ENCODE data around the gene ARHGEF26. TPM values are rescaled to one million over a fixed set of nuclear protein-coding genes. Genes with fewer than 3 reads are reported as not detected.
A peak's percentile ranks its signal among the peaks of the same experiment; 100 is the strongest.

The ARHGEF26 gene
- total and polyA plus RNA-seq, 2 experiments from 2014 or later = 9.4 to 16.9 TPM

- Histone ChIP-seq H2AFZ (no peak overlapping the region), H3K4me1 (ENCODE audit: insufficient read depth) (peaks cover 4% of the 10 kb centered on the region; the same call in 1 of the 2 replicates), H4K20me1 (replicated peaks; ENCODE audit: insufficient read depth) (no peaks in the 10 kb centered on the region), H3F3A (replicated peaks; ENCODE audit: low read depth) (no peaks in the 10 kb centered on the region), H3K27me3 (ENCODE audit: insufficient read depth) (no peaks in the 10 kb centered on the region), H3K9me2 (ENCODE audit: insufficient read depth) (no peaks in the 10 kb centered on the region), H3K4me3 (no peak overlapping the region), H3K27ac (ENCODE audit: low read depth) (no peak overlapping the region), H3K36me3 (ENCODE audit: insufficient read depth) (no peaks in the 10 kb centered on the region), H3K79me2 (replicated peaks; ENCODE audit: insufficient read depth) (no peaks in the 10 kb centered on the region), H3K4me2 (no peak overlapping the region)
- ATAC-seq = no peak
- H3K4me1 Mint-ChIP-seq = peaks cover 5% of the 10 kb centered on the region; the same call in 2 of the 3 replicates
- no peak overlapping the region for H3K27ac Mint-ChIP-seq
- no peak for TF ChIP-seq ZNF462 (CRISPR knock-in tag; IDR thresholded peaks at IDR 0.05)
- no peak for TF ChIP-seq NANOG (IDR thresholded peaks at IDR 0.05; ENCODE audit: borderline replicate concordance)
- no peak for TF ChIP-seq ZNF331 (CRISPR knock-in tag; IDR thresholded peaks at IDR 0.05; ENCODE audit: low read depth)
- DNase-seq (ENCODE audit: low spot score) = no peak
- H3K9me3 Mint-ChIP-seq = no peaks in the 10 kb centered on the region
- H3K4me3 Mint-ChIP-seq = no peak overlapping the region
- no peaks in the 10 kb centered on the region for H3K27me3 Mint-ChIP-seq (ENCODE audit: insufficient read depth, low read depth, poor library complexity)
- no peaks in the 10 kb centered on the region for H3K36me3 Mint-ChIP-seq (ENCODE audit: low read depth)
Measured at GRCh38 chr3:154112146-154112852, 8.9 kb upstream of the ARHGEF26 start.

- H2AFZ ChIP-seq = 0 out of 2 replicates have a peak overlapping the region, but pooled peaks have one; percentile 6
- H3F3A ChIP-seq (replicated peaks; ENCODE audit: low read depth) = no peaks in the 10 kb centered on the region
- H3K27ac Mint-ChIP-seq = no peak overlapping the region
- no peaks in the 10 kb centered on the region for H3K9me2 ChIP-seq (ENCODE audit: insufficient read depth)
- H3K9me3 Mint-ChIP-seq = no peaks in the 10 kb centered on the region
- no peak overlapping the region for H3K4me3 Mint-ChIP-seq
- H3K36me3 ChIP-seq (ENCODE audit: insufficient read depth) = no peaks in the 10 kb centered on the region
- no peak overlapping the region for H3K4me2 ChIP-seq
- no peaks in the 10 kb centered on the region; the same call in 2 of the 3 replicates for H3K4me1 Mint-ChIP-seq
- no peak overlapping the region for H3K4me3 ChIP-seq
- no peak for DNase-seq (ENCODE audit: low spot score)
- H4K20me1 ChIP-seq (replicated peaks; ENCODE audit: insufficient read depth) = no peaks in the 10 kb centered on the region
- H3K4me1 ChIP-seq (ENCODE audit: insufficient read depth) = no peaks in the 10 kb centered on the region
- no peaks in the 10 kb centered on the region for H3K27me3 Mint-ChIP-seq (ENCODE audit: insufficient read depth, low read depth, poor library complexity)
- no peak overlapping the region for H3K27ac ChIP-seq (ENCODE audit: low read depth)
- no peaks in the 10 kb centered on the region for H3K27me3 ChIP-seq (ENCODE audit: insufficient read depth)
- ATAC-seq = no peak
- no peaks in the 10 kb centered on the region for H3K36me3 Mint-ChIP-seq (ENCODE audit: low read depth)
- H3K79me2 ChIP-seq (replicated peaks; ENCODE audit: insufficient read depth) = no peaks in the 10 kb centered on the region
- no peak for TF ChIP-seq EZH2 (IDR thresholded peaks at IDR 0.05; ENCODE audit: low read depth, unreplicated experiment)
- TF ChIP-seq CTCF (conservative IDR thresholded peaks at IDR 0.05; ENCODE audit: low read depth in 2 of 2) = no peak
- TF ChIP-seq ETS1 (IDR thresholded peaks at IDR 0.05) = no peak
- no peak for TF ChIP-seq POLR2AphosphoS5 (IDR thresholded peaks at IDR 0.05; ENCODE audit: low read depth)
- no peak for TF ChIP-seq CREB1 (CRISPR knock-in tag; IDR thresholded peaks at IDR 0.05; ENCODE audit: low read depth)
- no peak for TF ChIP-seq EZH2phosphoT487 (IDR thresholded peaks at IDR 0.05; ENCODE audit: unreplicated experiment)
- no peak for TF ChIP-seq ZNF331 (CRISPR knock-in tag; IDR thresholded peaks at IDR 0.05; ENCODE audit: low read depth)
- no peak for TF ChIP-seq STAT1 (IDR thresholded peaks at IDR 0.05; ENCODE audit: unreplicated experiment)
- no peak for TF ChIP-seq ZNF114 (CRISPR knock-in tag; IDR thresholded peaks at IDR 0.05)
- TF ChIP-seq NANOG (IDR thresholded peaks at IDR 0.05; ENCODE audit: borderline replicate concordance) = no peak
- no peak for TF ChIP-seq JUNB (IDR thresholded peaks at IDR 0.05; ENCODE audit: unreplicated experiment)
Measured at GRCh38 chr3:154113609-154114008, 7.6 kb upstream of the ARHGEF26 start.

Measured in GM23338 (cell line).